NCI-H748 (cell line): ENCODE results near the gene JKAMP.
"Not testable (repeated sequence)": the region's sequence is repeated elsewhere in the genome, so short reads cannot be mapped to it uniquely, and the experiment has no call there.

Source experiments
- DNase-seq: peaks from one replicate; lab custom pipeline; 2025; ENCODE audit not compliant: unreplicated experiment; lab: John Stamatoyannopoulos, UW

Gene JKAMP, protein sequence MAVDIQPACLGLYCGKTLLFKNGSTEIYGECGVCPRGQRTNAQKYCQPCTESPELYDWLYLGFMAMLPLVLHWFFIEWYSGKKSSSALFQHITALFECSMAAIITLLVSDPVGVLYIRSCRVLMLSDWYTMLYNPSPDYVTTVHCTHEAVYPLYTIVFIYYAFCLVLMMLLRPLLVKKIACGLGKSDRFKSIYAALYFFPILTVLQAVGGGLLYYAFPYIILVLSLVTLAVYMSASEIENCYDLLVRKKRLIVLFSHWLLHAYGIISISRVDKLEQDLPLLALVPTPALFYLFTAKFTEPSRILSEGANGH

DNA sequence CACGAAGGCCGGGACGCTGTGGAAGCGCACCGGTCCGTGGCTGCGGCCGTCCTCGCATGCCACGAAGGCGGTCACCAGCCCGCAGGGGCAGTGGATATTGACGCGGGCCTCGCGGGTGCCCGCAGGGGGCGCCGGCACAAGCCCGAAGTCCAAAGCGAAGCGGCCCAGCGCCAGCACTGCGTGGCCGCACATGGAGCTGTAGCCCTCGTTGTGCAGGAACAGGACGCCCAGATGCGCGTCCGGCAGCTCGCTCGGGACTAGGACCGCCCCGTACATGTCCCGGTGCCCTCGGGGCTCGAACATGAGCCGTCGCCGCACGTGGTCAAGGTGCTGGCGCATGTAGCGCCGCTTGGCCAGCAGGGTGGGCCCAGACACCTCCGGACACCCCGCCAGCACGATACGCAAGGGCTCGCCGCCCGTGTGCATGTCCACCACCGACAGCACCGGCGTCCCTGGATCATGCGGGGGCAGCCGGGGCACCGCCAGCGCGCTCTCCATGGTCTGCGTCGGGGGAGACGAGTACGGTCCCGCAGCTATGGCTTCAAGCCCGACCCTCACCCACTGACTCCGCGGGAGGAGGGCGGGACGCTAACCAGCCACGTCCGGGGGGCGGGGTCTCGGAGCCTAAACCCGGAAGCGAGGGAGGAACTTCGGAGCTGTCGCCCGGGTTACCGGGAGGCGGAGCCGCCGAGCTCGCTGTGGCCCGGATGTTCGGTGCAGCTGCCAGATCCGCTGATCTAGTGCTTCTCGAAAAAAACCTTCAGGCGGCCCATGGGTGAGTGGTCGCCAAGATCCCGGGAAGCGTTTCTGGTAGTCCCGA lies at the start of gene JKAMP, which contains the start of gene L3HYPDH:
Gene JKAMP, plus strand, starts transcription at position 699 of the 820 bp plus-strand sequence. Its CDS starts 73 bp downstream, at position 772.
Gene L3HYPDH, minus strand, starts transcription at position 590 of the 820 bp plus-strand sequence. Its CDS starts 92 bp downstream, at position 498.
- DNase-seq, result peak; percentile 98

DNA sequence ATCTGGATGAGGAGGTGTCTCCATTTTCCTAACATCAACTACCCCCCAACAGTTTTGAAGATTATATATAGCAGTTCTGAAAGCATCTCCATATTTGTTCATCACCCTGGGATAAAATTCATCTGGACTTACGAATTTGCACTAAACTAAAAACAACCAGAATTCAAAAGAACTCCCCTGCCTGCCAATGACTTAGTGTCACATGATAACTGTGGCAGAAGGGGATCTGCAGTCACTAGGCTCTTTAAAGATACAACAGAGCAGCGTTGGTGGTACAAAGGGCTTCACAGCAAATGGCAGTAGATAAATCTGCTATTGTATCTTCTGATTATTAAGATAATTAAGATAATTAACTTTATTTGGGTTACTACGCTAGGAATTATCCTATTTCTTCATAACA lies 49.2 kb upstream of the JKAMP start:
- no peak for DNase-seq

DNA sequence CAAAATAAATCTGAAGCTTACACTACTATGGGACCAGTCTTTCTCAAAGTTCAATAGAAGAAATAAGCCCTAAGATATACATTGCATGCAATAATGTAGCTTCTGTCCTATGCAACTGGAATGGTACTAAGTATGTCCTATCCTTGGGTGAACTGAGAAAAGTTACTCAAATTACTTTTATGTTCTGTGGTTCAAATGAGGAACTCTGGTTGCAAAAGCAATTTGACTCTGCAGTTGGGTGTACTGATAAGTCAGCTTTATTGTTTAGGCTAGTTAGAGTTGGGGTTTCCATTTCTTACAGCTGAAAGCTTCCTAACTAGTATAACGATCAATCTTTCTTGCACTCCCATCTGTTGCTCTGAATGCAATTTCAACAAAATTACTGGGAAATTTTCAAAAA lies 48.3 kb upstream of the JKAMP start:
- DNase-seq, result no peak

DNA sequence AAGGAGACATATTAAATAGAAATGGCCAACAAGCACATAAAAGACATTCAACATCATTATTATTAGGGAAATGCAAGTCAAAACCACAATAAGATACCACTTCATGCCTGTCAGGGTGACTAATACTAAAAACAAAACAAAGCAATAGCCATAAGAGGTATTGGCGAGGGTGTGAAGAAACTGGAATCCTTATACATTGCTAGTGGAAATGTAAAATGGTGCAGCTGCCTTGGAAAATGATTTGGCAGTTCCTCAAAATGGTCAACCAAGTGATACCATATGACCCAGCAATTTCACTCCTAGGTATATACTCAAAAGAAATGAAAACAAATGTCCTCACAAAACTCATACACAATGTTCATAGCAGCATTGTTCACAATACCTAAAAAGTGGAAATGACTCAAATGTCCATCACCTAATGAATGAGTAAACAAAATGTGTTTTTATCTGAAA lies 46.1 kb upstream of the JKAMP start:
- DNase-seq, result no peak

DNA sequence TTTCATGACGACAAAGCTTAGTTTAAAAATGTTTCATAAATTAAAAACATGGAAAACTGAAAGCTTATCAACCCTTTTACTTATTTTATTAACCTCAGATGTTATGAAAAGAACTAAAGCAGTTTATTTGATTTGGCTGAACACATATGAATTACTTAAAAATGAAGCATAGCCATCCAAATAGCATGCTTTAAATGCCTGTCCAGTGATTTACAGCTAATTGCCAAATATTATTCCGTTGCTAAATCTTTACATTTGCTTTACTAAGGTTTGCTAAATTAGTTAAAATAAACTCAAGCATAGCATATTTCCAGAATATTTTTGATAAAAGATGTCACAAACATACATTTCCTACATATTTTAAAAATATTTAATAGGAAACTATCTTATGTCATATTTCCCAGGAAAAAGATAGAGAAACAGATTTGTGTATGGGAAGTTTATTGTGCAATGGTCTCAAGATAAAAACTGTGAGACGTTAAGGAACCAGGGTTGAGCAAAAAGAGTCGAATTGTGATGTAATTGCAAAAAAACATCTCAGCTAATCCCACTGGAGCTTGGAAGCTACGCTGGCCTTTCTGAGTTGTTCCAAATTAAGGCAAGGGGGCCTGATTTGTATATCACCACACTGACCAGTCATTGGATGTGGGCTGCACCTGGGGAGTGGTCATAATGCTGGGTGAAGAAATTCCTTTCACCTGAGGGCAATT lies 44.9 kb upstream of the JKAMP start:
- DNase-seq, result no peak

DNA sequence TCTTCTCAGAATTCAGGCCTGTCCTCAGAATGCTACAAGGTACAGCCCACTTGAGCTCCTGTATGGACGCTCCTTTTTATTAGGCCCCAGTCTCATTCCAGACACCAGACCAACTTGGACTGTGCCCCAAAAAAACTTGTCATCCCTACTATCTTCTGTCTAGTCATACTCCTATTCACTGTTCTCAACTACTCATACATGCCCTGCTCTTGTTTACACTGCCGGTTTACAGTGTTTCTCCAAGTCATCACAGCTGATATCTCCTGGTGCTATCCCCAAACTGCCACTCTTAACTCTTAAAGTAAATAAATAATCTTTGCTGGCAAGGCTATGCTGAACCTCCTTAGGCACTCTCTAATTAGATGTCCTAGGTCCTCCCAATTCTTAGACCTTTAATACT lies 35.6 kb upstream of the JKAMP start:
- DNase-seq, result not testable (repeated sequence)

DNA sequence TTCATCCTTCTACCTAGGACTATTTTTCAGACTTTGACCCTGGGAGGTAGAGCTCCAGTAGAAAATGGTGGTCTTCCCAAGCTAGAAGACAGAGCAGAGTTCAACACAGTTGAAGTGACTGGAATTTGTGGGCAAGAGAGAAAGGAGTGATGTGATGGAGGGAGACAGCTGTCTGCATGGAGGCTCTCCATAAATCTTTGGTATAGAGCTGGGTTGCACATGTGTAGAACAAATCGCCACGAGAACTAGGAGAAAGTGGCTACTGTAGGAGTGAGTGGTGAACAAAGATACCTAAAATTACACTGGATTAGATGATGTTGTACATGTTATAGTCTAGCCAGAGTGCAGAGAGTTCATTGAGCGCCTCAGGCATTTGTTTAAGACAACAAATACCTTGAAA lies 33.6 kb upstream of the JKAMP start:
- no peak for DNase-seq

DNA sequence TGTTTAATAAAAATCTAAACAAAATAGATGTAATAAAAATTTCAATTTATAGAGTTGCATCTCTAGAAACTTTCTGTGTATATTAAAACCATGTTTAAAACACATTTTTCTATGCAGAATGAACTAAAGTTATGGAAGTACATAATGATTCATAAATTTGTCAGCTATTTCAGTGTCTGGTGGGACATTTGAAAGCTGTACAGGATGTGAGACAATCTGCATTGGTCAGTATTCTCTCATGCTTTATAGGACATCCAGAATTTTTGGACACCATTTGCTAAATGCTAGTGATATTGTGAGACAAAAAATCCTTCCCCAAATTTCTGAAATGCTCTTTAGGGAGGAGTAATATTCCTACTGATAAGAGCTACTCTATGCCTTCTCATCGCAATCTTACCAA lies 32.5 kb upstream of the JKAMP start:
- DNase-seq, result no peak

DNA sequence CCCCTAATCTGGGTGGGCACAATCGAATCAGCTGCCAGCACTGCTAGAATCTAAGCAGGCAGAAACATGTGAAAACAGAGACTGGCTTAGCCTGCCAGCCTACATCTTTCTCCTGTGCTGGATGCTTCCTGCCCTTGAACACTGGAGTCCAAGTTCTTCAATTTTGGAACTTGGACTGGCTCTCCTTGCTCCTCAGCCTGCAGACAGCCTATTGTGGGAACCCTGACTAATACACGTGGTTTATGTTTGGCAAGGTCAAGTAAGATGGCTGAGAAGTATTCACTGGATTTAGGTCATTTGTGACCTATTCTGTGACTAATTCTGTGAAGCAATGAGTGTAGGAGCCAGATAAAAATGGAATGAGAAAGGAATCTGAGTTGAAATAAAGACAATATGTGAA lies 30.2 kb upstream of the JKAMP start:
- no peak for DNase-seq

DNA sequence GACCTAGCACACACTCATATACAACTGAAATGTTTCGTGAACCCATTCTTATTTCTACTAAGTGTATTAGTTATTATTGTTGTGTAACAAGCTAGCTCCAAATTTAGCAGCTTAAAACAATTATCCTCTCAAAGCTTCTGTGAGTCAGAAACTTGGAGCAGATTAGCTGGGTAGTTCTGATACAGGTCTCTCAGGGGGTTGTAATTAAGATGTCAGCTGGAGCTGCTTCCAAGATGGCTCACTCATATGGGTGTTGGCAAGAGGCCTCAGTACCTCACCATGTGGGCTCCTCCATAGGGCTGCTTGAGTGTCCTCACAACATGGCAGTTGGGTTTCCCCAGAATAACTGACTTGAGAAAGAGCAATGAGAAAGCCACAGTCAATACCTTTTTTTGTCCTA lies 28.9 kb upstream of the JKAMP start:
- no peak for DNase-seq

DNA sequence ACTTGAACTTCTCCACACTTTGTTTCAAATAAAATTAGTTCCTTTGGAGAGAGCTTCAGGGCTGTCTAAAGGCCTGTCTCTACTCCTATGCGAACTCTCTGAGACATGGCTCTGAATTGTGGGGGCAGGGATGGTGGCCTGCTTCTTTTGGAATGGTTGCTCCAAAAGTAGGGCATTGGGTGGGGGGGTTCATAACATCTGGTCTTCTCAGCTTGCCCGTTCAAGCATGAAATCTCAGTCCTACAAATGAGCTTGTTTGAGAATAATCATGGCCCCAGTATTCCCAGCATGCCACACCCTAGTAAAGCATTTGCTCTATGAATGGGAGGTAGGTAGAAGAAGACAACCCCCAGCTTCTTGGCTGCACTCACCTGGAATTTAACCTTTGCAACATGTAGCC lies 25.8 kb upstream of the JKAMP start:
- DNase-seq, result no peak

DNA sequence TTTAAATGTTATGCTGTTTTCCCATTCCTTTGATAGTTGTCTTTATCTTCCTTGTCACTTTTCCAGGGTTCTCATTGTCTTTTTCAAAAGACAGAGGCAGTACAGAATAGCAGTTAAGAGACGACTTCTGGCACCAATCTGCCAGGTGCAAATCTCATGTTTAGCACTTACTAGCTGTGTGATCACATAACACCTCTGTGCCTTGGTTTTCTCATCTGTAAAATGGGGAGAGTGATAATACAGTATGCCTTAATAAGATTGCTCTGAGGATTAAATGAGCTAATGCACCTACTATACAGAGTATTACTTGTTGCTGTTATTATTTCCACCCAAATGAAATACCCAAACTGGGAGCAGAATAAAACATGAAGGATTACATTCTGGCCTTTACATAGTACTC lies 23.9 kb upstream of the JKAMP start:
- no peak for DNase-seq

DNA sequence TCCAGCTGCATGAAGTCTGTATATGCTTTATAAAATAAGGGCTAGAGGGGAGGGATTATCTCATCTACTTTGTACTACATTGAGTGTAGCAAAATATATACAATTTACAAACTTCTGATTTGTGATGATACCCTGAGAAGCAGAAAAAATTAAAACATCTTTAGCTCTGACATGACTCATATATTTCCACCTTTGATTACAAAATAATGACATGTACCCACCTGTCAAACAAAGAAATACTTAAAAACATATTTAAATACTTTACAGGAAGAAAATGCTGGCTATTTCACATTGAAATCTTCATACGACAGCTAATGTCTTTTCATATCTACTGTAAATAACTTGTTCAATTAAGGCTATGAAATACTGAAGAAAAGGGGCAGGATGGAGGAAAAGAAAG lies 22.4 kb upstream of the JKAMP start:
- DNase-seq, result no peak

DNA sequence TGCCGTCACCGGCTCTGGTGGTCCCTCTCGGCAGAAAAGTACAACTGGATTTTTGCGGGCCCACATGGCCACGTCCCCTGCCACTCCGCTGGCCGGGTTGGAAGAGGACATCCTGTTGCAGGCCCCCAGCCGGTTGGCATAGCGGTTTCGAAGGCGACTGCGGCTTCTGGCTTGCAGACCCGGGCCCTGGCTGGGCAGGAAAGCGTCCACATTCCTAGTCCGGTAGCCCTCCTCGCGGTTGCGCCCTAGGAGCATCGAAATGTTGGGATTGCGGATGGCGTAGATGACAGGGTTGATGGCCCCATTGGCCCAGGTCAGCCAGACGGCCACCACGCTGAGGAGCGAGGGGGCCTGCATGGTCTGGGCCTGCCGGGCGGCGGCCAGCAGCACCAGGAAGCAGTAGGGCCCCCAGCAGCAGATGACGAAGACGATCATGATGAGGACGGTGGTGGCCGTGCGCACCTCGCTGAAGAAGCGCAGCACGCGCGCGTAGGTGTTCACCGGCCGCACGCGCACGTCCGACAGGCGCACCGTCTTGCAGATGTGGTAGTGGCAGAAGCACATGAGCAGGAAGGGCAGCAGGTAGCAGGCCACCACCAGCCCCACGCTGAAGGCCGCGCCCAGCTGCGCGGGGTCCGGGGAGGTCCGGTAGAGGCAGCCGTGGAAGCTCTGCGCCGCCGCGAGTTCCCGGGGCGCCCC lies 20.4 kb upstream of the JKAMP start:
- DNase-seq, result peak; percentile 69

DNA sequence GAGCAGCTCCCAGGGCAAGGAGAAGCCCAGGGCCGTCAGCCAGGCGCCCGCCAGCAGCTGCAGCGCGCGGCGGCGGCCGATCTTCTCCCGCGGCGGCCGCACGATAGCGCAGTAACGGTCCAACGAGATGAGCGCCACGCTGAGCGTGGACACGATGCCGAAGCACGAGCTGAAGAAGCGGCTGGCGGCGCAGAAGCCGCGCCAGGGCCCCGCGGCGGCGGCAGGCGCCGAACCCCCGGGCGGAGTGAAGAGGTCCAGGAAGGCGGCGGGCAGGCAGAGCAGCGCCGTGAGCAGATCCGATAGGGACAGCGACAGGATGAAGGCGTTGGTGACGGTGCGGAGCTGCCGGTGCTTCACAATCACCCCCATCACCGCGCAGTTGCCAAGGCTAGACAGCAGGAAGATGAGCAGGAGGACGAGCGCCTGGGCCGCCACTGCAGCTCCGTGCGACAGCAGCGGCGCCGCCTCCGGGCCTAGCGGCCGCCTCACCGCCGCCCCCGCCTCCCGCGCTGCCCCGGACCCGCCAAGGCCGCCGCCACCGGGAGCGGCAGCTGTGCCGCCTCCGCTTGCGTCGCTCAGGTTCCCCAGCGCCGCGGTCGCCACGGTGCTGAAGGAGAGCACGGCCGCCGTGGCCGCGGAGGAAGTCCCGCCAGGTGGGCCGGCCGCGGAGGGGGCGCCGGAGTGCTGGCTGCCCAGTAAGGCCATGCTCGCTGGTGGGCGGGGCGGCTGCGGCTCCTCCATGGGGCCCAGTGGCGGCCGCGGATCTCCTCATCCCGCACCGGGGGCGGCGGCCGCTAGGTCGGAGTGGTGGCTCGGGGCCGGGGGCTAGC lies 19.6 kb upstream of the JKAMP start:
- peak; percentile 82 for DNase-seq

DNA sequence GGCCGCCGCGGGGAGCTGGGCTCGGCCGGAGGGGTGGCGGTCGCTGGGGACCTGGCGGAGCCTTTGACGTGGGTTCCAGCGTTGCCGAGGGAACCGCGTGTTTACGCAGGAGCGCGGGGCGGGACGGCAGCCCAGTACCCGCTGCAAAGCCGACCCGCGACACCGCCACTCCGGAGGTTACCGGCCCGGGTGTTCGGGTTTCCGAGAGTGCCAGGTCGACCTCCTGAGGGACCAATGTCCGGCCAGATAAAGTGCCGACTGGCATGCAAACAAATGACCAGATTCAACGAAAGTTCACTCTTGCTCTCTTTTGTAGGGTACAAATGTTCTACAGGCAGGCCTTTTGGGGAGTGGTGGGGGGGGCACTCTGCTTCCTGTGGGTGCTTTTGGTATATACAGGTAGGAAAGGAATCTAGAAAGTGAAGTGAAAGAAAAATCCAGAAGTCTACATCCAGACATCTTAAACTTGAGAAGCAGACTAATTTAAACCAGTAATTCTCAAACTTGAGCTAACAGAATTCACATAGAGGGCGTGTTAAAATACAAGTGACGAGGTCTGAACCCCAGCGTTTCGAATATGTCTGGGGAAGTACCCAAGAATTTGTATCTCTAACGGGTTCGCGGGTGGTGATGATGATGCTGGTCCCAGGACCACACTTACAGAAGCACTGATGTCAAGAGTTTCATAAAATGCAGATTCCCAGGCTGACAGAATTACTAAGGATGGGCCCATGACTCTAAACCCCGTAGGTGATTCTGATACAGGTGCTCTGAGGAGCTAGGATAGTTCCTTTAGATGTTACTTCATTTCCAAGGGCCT lies 18.8 kb upstream of the JKAMP start, which contains the start of gene GPR135:
Gene GPR135, minus strand, starts transcription at position 65 of the 820 bp plus-strand sequence. CDS start 154 bp downstream, outside the sequence.
- DNase-seq, result peak; percentile 80

DNA sequence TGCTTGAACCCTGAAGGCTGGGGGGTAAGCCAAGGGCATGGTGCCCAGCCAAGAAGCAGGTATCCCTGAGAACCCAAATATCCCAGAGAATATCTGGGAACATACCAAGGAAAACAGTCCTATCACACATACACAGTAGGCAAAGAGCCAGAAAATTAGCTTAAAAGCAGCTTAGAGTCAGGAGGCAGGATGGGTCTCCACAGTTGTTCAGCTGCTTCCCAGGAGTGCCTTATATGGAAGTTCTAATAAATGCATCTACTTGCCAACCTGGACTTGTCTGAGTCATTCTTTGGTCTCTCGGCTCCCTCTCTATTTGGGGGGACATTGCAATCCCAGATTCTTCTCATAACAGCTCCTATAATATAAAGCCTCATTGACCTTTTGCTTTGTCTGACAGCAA lies 10.1 kb upstream of the JKAMP start:
- DNase-seq, result no peak

DNA sequence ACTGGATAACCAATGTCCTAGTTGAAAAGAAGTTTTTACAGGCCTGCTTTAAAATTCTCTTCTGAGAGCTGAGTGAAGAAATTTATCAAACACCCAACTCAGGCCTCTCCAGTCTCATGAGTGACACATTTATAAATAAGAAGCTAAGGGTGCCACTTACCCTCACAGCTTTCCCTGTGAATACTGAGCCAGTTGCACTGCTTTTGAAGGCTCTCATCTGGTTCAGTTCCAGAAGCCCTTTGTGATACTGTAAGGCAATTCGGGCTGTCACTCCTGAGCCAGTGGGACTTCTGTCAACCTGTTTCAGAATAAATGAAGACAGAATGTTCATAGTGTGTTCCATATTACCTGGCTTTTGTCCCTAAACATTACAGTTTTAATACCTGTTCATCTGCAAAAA lies 8.6 kb upstream of the JKAMP start:
- no peak for DNase-seq

DNA sequence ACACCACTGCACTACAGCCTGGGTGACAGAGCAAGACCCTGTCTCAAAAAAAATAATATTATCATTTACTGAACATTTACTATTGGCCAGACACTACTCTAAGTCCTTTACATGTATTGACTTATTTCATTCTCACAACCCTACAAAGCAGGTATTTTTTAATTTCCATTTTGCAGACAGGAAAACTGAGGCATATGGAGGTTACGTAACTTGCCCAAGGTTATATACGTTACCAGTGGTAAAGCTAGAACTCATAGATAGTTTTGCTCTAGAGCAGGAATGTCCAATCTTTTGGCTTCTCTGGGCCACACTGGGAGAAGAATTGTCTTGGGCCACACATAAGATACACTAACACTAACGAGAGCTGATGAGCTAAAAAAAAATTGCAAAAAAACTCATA lies 5.8 kb upstream of the JKAMP start:
- DNase-seq, result no peak
